ENCODE results near the gene COA8. TPM values are rescaled to one million over a fixed set of nuclear protein-coding genes. Genes with fewer than 3 reads are reported as not detected.

COA8 gene
- total and polyA plus RNA-seq, 9 of the 15 experiments (the other 6 are each of a cell fraction or from before 2014, with no cell fraction given) = 5.0 to 35.3 (median 25.7) TPM

DNA sequence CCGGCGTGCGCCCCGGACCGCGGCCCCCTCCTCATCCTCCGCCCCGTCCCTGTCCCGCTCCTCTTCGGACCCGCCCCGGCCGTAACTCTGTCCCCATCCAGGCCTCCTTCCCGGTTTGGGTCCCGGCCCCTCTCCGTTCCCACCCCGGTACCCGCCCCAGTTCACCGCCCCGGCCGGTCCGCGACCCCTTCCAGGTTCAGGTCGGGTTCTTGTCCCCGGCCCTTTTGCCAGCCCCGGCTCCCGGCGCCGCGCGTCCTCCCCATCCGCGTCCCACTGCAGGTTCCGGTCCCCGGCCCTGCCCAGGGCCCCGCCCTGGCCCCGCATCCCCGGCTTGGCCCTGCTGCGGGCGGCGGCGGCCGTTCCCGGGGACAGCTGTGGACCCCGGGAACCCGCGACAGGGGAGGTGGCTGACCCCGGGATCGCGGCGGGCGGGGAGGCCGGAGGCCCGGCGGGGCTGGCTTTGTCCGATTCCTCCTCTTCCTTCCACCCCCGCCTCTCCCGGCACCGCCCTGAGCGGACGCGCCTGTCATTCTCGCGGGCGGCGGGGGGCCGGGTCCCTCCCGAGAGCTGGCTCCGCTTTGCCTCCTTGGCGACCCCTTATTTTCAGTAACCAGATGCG, 66.9 kb downstream of the COA8 start (continued):
- TF ChIP-seq ELF1 (tag; IDR thresholded peaks at IDR 0.05) (no peak), FUS (optimal IDR thresholded peaks at IDR 0.05; ENCODE audit: low read depth, low read length) (no peak), BDP1 (IDR thresholded peaks at IDR 0.05; ENCODE audit: insufficient read depth, insufficient read length) (no peak), EGR1 (conservative IDR thresholded peaks at IDR 0.05) (peak; percentile 69), BHLHE40 (IDR thresholded peaks at IDR 0.05; ENCODE audit: low read length) (no peak), NUFIP1 (IDR thresholded peaks at IDR 0.05; ENCODE audit: partially characterized antibody) (no peak), MED1 (CRISPR knock-in tag; IDR thresholded peaks at IDR 0.05; ENCODE audit: borderline replicate concordance) (no peak), ZNF12 (CRISPR knock-in tag; IDR thresholded peaks at IDR 0.05) (no peak), RBFOX2 (IDR thresholded peaks at IDR 0.05; ENCODE audit: low read depth, low read length) (peak; percentile 1; the same call in 1 of the 2 replicates), PRPF4 (IDR thresholded peaks at IDR 0.05; ENCODE audit: insufficient read depth, low read depth, low read length, poor library complexity, severe bottlenecking) (no peak), SRSF7 (optimal IDR thresholded peaks at IDR 0.05; ENCODE audit: low read depth, low read length) (no peak), MAZ (CRISPR knock-in tag; conservative IDR thresholded peaks at IDR 0.05 in 1 of 2, IDR thresholded peaks at IDR 0.05 in 1 of 2) (peak in 1 of 2 experiments; percentile 32; a peak in 2 of 4 replicates), ZBTB1 (CRISPR knock-in tag; IDR thresholded peaks at IDR 0.05; ENCODE audit: borderline replicate concordance, low read depth) (no peak), ZNF316 (IDR thresholded peaks at IDR 0.05) (no peak), CCNT2 (IDR thresholded peaks at IDR 0.05; ENCODE audit: borderline replicate concordance, extremely low read depth, insufficient read length, low read depth, low read length) (peak; percentile 14), GABPA (tag; conservative IDR thresholded peaks at IDR 0.05; ENCODE audit: low read depth) (peak; percentile 72), GTF2F1 (IDR thresholded peaks at IDR 0.05; ENCODE audit: low read depth, low read length) (no peak)
- TF ChIP-seq, protein P1, sequence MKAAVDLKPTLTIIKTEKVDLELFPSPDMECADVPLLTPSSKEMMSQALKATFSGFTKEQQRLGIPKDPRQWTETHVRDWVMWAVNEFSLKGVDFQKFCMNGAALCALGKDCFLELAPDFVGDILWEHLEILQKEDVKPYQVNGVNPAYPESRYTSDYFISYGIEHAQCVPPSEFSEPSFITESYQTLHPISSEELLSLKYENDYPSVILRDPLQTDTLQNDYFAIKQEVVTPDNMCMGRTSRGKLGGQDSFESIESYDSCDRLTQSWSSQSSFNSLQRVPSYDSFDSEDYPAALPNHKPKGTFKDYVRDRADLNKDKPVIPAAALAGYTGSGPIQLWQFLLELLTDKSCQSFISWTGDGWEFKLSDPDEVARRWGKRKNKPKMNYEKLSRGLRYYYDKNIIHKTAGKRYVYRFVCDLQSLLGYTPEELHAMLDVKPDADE (conservative IDR thresholded peaks at IDR 0.05; ENCODE audit: control insufficient read depth, low read depth, low read length) = 0 out of 2 replicates have a peak, but pooled peaks have one; percentile 6
- TF ChIP-seq, protein P2, sequence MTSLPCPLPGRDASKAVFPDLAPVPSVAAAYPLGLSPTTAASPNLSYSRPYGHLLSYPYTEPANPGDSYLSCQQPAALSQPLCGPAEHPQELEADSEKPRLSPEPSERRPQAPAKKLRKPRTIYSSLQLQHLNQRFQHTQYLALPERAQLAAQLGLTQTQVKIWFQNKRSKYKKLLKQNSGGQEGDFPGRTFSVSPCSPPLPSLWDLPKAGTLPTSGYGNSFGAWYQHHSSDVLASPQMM (CRISPR knock-in tag; IDR thresholded peaks at IDR 0.05) = no peak
- TF ChIP-seq, protein P3, sequence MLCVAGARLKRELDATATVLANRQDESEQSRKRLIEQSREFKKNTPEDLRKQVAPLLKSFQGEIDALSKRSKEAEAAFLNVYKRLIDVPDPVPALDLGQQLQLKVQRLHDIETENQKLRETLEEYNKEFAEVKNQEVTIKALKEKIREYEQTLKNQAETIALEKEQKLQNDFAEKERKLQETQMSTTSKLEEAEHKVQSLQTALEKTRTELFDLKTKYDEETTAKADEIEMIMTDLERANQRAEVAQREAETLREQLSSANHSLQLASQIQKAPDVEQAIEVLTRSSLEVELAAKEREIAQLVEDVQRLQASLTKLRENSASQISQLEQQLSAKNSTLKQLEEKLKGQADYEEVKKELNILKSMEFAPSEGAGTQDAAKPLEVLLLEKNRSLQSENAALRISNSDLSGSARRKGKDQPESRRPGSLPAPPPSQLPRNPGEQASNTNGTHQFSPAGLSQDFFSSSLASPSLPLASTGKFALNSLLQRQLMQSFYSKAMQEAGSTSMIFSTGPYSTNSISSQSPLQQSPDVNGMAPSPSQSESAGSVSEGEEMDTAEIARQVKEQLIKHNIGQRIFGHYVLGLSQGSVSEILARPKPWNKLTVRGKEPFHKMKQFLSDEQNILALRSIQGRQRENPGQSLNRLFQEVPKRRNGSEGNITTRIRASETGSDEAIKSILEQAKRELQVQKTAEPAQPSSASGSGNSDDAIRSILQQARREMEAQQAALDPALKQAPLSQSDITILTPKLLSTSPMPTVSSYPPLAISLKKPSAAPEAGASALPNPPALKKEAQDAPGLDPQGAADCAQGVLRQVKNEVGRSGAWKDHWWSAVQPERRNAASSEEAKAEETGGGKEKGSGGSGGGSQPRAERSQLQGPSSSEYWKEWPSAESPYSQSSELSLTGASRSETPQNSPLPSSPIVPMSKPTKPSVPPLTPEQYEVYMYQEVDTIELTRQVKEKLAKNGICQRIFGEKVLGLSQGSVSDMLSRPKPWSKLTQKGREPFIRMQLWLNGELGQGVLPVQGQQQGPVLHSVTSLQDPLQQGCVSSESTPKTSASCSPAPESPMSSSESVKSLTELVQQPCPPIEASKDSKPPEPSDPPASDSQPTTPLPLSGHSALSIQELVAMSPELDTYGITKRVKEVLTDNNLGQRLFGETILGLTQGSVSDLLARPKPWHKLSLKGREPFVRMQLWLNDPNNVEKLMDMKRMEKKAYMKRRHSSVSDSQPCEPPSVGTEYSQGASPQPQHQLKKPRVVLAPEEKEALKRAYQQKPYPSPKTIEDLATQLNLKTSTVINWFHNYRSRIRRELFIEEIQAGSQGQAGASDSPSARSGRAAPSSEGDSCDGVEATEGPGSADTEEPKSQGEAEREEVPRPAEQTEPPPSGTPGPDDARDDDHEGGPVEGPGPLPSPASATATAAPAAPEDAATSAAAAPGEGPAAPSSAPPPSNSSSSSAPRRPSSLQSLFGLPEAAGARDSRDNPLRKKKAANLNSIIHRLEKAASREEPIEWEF (CRISPR knock-in tag; IDR thresholded peaks at IDR 0.05) = no peak
